ENCODE results near the gene CUL2. TPM values are rescaled to one million over a fixed set of nuclear protein-coding genes. Genes with fewer than 3 reads are reported as not detected.

CUL2 gene
- total and polyA plus RNA-seq, 7 donors: 26.2 to 65.6 (median 47.0) TPM

DNA sequence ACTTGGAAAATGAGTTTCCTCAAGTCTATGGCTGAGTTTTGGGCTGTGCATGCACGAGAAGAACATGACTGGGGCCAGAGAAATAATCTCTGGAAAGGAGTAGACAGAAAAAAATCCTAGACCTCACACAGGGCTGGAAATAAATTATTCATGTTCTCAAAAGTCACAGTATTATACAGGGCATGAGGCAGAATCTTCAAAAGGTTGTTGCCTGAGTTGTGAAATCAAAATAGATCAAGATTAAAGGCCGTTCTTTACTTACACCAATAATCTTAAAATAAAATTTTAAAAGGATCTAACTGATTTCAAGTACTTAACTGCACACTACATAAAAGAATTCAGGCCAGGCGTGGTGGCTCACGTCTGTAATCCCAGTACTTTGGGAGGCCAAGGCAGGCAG, 22.4 kb upstream of the CUL2 start:
- Histone ChIP-seq H3K9me3 (no peaks in the 10 kb centered on the region), H3K27me3 (ENCODE audit: insufficient read depth in 3 of 3, low read length in 2 of 3) (no peaks in the 10 kb centered on the region), H3K27ac (no peak overlapping the region), H3K36me3 (ENCODE audit: insufficient read depth in 1 of 2, low read depth in 1 of 2) (no peaks in the 10 kb centered on the region), H3K4me1 (no peaks in the 10 kb centered on the region), H3K4me3 (no peak overlapping the region)
- DNase-seq: no peak
- no peak for ATAC-seq
- TF ChIP-seq, protein P1, sequence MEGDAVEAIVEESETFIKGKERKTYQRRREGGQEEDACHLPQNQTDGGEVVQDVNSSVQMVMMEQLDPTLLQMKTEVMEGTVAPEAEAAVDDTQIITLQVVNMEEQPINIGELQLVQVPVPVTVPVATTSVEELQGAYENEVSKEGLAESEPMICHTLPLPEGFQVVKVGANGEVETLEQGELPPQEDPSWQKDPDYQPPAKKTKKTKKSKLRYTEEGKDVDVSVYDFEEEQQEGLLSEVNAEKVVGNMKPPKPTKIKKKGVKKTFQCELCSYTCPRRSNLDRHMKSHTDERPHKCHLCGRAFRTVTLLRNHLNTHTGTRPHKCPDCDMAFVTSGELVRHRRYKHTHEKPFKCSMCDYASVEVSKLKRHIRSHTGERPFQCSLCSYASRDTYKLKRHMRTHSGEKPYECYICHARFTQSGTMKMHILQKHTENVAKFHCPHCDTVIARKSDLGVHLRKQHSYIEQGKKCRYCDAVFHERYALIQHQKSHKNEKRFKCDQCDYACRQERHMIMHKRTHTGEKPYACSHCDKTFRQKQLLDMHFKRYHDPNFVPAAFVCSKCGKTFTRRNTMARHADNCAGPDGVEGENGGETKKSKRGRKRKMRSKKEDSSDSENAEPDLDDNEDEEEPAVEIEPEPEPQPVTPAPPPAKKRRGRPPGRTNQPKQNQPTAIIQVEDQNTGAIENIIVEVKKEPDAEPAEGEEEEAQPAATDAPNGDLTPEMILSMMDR (IDR thresholded peaks at IDR 0.05): no peak
- intact Hi-C loops (cut with DNase I): no loop called here
- 71 to 78% (median 73%) methylated on average over 4 of the region's 4 CpGs for WGBS, 3 donors

DNA sequence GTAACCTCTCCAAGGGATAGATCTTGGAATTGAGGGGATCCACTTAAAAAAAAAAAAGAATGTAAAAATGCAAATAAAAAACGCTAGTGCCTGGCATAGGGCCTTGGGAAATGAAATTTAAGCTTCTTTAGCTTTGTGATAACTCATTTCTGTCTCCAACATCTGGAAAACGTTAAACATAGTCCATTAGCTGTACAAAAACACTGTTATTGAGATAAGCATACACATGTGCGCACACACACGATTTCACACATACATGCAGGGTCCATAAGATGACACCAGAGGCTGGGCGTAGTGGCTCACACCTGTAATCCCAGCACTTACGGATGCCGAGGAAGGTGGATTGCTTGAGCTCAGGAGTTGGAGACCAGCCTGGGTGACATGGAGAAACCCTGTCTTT, 13.7 kb upstream of the CUL2 start:
- intact Hi-C loops (cut with DNase I): no loop called here
- ATAC-seq (no peak), DNase-seq (no peak)
- Histone ChIP-seq H3K36me3 (ENCODE audit: insufficient read depth in 1 of 2, low read depth in 1 of 2) (no peaks in the 10 kb centered on the region), H3K4me1 (no peaks in the 10 kb centered on the region), H3K27ac (no peak overlapping the region), H3K4me3 (no peak overlapping the region), H3K27me3 (ENCODE audit: insufficient read depth in 3 of 3, low read length in 2 of 3) (no peaks in the 10 kb centered on the region), H3K9me3 (no peaks in the 10 kb centered on the region)
- TF ChIP-seq, protein P1 (IDR thresholded peaks at IDR 0.05): no peak
- WGBS, 3 donors: 44 to 49% (median 44%) methylated on average over 7 of the region's 7 CpGs

DNA sequence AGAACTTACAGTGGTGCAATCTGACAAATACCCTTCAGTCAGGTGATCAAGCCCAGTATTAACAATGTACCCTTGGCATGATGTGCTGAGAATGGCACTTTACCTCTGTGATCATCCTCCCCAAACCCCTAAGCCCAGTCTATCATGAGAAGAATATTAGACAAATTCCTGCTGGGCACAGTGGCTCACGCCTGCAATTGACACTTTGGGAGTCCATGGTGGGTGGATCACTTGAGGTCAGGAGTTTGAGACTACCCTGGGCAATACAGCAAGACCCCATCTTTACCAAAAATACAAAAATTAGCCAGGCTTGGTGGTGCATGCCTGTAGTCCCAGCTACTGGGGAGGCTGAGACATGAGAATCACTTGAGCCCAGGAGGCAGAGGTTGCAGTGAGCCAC, 7.4 kb upstream of the CUL2 start:
- Histone ChIP-seq H3K9me3 (no peaks in the 10 kb centered on the region), H3K4me1 (no peaks in the 10 kb centered on the region), H3K4me3 (no peak overlapping the region), H3K27ac (no peak overlapping the region), H3K27me3 (ENCODE audit: insufficient read depth in 3 of 3, low read length in 2 of 3) (no peaks in the 10 kb centered on the region), H3K36me3 (ENCODE audit: insufficient read depth in 1 of 2, low read depth in 1 of 2) (no peaks in the 10 kb centered on the region)
- DNase-seq (no peak), ATAC-seq (no peak)
- TF ChIP-seq, protein P1 (IDR thresholded peaks at IDR 0.05): no peak
- 43 to 100% (median 76%) methylated on average over 1 of the region's 1 CpG for WGBS, 3 donors
- intact Hi-C loops (cut with DNase I): no loop called here

DNA sequence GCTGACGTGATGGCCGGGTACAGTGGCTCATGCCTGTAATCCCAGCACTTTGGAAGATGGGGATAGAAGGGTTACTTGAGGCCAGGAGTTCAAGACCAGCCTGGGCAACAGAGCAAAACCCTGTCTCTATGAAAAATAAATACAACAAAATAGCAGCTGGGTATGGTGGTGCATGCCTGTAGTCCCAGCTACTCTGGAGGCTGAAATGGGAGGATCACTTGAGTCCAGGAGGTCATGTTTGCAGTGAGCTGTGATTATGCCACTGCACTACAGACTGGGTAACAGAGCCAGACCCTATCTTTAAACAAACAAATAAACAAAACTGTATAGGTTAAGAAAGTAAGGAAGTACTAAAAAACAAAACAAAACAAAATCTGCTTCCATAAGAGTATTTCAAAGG, 6.2 kb upstream of the CUL2 start:
- H3K36me3 ChIP-seq (ENCODE audit: insufficient read depth in 1 of 2, low read depth in 1 of 2): no peaks in the 10 kb centered on the region
- DNase-seq: no peak
- TF ChIP-seq, protein P1 (IDR thresholded peaks at IDR 0.05): no peak
- no peaks in the 10 kb centered on the region for H3K4me1 ChIP-seq
- no peak for ATAC-seq
- H3K4me3 ChIP-seq: no peak overlapping the region
- WGBS, 3 donors: 60 to 68% (median 68%) methylated on average over 2 of the region's 2 CpGs
- intact Hi-C loops (cut with DNase I): no loop called here
- no peak overlapping the region for H3K27ac ChIP-seq
- no peaks in the 10 kb centered on the region for H3K9me3 ChIP-seq
- no peaks in the 10 kb centered on the region for H3K27me3 ChIP-seq (ENCODE audit: insufficient read depth in 3 of 3, low read length in 2 of 3)

DNA sequence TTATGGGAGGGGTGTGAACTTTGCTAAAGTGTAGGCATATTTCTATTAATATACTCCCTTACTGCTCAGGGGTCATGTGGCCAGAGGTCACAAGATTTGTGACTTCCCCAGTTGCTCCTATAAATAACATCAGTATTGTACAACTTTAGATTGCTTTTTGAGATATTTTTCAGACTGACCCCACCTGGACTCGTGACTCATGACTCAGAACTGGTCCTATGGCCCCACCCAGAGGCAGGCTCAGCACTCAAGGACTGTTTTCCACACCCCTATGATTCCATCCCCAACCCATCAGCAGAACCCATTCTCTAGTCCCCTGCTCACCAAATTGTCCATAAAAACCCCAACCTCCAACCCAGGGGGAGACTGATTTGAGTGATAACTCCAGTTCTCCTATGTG, 2.7 kb upstream of the CUL2 start:
- WGBS, 3 donors: 58 to 67% (median 59%) methylated on average over 1 of the region's 1 CpG
- Histone ChIP-seq H3K27me3 (ENCODE audit: insufficient read depth in 3 of 3, low read length in 2 of 3) (no peaks in the 10 kb centered on the region), H3K36me3 (ENCODE audit: insufficient read depth in 1 of 2, low read depth in 1 of 2) (no peaks in the 10 kb centered on the region), H3K4me3 (no peak overlapping the region), H3K9me3 (no peaks in the 10 kb centered on the region), H3K4me1 (peaks cover 21% of the 10 kb centered on the region), H3K27ac (no peak overlapping the region)
- no peak for DNase-seq
- TF ChIP-seq, protein P1 (IDR thresholded peaks at IDR 0.05): no peak
- intact Hi-C loops (cut with DNase I): no loop called here
- ATAC-seq: no peak

Data from psoas muscle (tissue), 8 donors.